HG02885 (cell line): ENCODE measurements around the gene ODAD3.
"Not testable (repeated sequence)": the region's sequence is repeated elsewhere in the genome, so short reads cannot be mapped to it uniquely, and the experiment has no call there.

Experiments
- ATAC-seq: cut with Tn5 transposase; IDR thresholded peaks from one replicate; pipeline ENCODE4 v1.9.1; 2021; ENCODE audit warnings: mild to moderate bottlenecking; ENCODE audit not compliant: unreplicated experiment, poor library complexity

ODAD3 gene

DNA sequence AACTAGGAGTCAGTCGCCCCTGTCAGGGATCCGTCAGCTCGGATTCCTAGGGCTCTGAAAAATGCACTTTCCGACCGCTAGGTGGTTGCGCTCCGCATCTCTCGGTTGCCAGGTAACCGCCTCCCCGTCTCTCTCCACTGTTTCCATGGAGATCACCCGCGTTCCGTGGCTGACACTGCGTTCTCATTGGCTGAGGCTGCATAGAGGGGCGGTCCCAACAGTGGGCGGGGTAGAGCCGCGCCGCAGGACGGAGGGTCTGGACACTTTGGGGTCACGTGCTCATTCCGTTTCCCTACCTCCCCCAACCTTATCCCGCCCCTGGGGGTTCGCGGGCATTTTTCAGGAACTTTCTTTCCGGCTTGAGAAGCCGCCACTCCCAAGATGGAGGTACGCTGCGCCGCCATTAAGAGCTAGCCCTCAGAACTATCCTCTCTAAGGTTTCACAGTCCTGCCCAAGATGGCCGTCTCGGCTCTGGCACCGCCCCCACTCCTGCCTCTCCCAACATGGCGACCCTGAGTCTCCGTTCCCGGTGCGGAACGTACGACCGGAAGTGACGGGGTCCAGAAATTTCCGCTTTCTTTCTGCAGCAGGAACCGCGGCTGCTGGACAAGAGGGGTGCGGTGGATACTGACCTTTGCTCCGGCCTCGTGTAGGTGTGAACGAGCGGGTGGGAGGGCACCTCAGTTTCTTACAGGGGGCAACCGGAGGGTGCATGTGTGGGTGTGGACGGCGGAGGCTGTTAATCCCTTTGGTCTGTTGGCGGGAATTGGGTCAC, at the start of gene ODAD3, which contains the start of gene PRKCSH:
Gene ODAD3 (minus strand): TSS at position 65 of the 776 bp plus-strand sequence. CDS start 105 bp downstream, outside the sequence.
Gene PRKCSH (plus strand): TSS at position 579 of the 776 bp plus-strand sequence. CDS start 483 bp downstream, outside the sequence.
- ATAC-seq: peak; percentile 90

DNA sequence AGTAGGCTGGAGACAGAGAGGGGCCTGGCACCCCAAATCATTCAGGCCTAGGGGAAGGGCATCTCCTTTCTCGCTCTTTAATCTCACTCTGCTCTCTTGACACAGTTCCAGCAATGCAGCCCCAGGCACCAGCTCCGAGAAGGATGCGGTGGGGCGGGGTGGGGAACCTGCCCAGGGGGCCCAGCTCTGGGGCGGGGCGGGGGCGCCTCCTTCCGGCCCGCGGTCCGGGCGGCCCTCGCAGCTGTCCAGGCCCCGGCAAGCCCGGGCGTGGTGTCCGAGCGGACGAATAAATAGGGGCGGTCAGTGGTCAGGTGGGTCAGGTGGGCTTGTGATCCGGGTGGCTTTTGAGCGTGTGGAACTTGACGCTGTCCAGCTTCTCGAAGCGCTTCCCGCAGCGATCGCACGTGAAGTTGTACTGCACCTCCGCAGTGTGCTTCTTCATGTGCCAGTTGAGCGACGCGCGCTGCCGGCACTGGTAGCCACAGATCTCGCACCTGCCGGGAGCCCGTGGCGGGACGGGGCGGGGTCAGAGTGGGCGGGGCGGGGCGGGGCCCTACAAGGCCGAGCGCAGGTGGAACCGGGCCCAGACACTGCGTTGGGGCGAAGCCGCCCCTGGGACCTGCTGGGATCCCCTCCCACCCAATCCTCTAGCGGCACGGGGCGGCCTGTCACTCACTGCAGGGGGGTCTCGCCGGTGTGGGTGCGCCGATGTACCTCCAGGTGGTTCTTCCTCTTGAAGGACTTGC, 48.6 kb upstream of the ODAD3 start:
- no peak for ATAC-seq

DNA sequence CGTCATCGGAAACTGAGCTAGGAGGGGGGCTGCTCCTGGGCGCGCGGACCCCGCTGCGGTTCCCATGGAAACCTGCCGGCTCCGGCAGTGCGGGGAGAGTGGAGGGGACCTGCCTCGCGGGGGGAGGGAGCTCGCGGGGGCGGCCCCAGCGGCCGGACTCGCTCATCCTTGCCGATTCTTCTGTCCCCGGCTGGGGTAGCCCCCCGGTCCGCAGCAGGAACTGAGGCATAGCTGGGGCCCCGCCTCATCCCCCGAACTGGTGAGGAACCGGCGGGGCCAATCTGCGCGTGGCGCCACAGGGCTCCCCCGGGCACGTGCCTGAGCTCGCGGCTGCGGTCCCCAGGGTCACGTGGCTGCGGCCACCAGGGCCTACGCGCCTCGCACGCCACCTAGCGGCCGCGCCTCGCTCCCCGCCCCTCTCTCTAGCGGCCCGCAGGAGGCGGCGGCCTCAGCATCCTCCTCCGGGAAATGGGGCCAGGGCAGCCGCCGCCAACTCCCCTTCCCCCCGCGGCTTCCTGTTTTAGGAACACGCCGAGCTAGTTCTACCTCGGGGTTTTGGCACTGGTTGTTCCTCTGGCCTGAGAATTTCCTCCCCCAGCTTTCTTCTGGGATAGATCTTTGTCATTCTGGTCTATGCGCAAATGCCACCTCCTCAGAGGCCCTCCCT, 47.6 kb upstream of the ODAD3 start:
- ATAC-seq: peak; percentile 67

DNA sequence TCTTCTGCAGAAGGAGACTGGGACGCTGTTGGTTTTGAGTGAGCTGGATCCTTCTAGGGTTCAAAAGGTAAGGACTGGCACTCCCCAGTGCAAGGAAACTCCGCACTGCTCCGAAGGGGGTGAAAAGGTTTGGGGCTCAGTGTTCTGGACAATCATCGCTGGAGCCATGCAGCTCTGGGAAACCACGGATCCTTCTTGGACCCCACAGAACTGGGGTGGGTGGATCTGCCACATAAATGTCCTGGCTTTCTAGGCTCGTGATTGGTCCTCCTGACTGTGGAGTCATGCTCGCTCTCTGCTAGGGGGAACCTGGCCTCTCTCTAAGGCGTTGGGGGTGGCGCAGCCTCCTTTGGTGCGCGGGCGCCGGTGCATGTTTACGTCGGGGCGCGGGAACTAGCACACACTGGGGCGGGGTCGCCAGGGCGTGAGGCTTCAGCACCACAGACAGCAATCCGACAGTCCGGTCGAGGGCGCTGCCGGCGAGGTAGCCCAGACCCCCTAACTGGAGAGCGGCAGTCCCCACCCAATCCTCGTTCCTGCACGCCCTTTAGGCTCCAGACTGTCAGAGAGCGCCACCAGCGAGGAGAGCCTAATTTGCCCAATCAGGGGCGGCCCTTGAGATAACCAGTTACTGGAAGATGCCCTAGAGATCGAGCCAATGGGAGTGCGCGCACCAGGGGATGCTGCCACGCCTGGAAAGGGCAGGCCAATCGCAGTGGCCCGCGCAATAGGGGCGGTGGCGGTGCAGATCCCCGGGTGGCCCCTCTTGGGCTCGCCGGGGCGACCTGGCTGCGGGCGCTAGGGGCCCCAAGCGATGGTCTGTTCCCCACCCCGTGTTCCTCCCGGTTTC, 46.8 kb upstream of the ODAD3 start:
- peak; percentile 63 for ATAC-seq

DNA sequence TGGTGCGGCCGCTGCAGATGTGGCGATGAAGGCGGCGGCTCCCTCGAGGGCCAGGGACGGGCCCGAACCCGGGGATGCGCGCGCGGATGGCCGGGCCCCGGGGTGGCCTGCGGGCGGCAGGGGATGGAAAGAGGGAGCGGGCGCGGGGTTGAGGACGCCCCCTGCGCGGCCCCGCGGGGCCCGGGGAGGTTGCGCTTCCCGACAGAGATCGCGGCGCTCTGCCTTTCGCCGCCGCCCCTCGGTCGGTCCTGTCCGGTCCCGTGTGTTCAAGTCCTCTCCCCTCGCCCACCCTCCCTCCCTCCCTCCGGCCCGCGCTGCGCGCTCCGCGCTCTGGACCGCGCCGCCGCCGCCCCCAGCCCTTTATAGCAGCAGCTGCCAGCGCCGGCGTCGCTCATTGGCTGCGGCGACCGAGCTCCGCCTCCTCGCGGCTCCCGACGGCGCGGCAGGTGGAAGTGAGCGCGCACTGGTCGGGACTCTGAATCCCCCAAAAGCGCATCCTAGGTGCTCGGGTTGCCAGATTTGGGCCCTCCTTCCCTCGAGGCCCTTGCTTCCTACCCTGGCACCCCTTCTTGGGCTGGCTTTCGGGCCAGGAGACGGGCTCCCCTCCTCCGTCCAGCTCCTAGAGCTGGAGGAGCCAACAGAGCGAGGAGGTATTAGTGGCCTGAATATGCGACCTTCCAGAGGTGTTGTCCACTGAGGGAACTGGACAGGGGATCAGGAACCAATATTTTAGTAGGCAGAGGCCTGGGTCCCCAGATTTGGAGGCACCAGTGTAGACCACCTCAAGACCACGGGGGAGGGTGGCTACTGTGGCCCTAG, 46.0 kb upstream of the ODAD3 start, which contains the start of gene ELAVL3:
Gene ELAVL3 (minus strand): TSS at position 332 of the 819 bp plus-strand sequence. CDS start 438 bp downstream, outside the sequence.
- no peak for ATAC-seq

DNA sequence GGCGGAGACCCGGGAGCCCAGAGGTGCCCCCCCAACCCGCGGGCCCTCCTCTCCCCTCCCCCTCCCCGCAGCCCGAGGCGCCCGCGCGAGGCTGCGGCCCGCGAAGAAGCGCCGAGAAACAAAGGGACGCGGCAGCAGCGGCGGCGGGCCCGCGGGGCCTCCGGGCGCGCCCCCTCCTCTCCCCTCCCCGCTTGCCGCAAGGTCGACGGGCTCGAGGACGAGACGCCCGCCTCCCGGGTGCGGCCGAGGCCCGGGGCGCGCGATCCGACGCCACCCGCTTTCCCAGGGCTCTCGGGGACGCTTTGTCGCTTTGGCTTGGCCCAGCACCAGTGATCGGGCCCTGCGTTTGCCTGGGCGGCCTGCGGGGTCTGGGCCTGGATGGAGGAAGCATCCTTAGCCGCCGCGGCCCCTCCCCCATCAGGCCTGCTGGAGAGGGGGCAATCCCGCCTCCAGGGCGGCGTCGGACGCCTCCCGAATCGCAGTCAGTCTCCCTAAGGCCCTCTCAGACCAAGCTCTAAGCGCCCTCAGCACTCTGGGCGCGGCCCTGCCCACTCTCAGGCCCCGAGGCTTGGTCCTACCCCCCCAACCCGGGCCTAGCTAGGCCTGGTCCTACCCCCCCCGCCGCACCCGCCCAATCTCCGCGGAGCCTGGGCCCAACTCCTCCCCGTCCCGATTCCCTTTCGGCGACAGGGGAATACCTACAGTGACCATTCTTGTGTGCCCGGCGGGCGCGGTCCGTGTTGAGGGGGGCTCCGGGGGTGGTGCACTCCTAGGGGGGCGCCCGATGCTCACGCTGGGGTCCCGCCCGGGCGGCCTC, 45.2 kb upstream of the ODAD3 start:
- ATAC-seq: no peak

DNA sequence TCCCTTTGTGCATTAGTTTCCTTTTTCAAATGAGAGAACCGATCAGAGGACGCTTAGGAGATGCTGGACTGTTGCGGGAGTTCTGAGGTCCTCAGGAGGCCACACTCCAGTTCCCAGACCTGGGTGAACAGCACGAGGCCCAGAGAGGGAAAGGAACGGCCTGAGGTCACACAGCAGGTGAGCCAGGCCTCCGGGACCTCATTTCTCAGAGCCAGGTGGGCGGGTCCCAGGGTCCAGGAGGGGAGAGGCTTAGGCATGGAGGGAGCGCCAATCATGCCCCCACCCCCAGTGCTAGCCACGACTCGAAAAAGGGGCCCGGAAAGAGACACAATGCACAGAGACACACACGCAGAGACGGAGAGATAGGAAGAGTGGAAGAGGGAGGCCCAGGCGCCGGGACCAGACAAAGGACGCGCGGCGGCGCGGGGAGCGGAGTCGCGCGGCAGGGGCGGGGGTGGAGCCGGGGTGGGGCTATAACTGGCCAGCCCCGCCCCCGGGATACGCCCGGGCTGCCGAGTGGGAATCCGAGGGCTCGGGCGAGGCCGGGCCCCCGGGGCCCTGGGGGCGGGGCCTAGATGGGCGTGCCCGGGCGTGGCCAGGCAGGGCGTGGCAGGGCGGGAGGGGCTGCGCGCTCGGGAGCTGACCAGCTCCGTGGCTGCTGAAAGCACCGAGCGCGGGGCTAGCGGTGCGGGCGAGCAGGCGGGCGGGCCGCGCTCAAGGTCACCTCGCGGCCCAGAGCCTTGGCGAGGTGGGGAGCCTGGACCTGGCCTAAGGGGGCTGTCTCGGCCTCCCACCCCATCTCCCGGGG, 44.4 kb upstream of the ODAD3 start:
- ATAC-seq: no peak

DNA sequence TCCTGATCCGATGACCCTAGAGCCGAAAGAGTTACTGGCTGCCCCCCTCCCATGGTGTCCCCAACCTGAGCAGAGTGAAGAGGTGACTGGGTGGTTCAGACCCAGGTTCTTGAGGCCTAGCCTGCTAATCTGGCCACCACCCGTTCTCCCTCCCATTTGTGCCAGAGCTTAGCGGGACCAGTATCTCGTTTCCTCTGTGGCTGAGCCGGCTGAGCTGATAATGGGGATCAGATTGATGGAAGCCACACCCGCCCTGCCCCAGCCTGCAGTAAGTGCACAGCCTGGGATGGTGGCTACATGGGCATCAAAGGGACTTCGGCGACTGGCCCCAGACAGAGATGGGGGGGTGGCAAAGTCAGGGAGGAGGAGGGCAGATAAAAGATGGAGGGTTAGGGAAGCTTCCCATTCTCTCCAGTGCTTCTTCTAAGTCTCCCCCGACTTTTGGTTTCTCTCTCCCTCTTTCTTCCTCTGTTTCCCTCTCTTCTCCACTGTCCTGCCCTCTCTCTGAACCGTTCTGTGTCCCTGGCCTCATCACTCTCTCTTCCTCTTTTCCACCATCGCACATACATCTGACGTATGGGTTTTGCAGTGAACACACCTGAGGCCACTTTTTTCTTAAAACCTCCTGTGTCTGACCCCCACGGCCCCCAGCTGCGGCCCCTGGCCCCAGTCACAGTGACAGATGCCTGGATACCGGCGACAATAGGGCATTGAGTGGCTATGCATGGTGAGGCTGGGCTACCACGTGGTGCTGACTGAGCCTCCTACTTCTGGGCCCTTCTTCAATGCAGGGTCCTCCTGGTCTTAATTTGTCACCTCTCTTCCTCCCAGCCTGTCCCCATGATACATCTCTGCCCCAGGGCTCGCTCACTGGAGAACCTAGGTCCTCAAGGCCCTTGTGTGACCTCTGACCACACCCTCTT, 43.5 kb upstream of the ODAD3 start:
- ATAC-seq: no peak

DNA sequence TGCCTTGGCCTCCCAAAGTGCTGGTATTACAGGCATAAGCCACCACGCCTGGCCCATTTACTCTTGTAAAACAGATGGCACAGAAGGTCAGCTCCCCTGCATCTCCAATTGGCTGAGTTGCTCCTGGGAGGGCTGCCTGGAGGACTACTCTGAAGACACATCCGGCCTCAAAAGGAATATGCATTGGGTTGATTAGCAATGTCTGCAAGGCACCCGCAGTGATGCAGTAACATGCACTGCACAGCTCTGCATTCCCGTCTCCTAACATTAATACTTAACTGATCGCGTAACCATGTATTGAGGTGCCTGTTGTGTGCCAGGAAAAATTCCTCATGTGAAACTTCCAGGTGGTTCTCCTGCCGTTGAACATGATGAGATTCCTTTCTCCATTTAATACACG, 40.9 kb upstream of the ODAD3 start:
- ATAC-seq: no peak

DNA sequence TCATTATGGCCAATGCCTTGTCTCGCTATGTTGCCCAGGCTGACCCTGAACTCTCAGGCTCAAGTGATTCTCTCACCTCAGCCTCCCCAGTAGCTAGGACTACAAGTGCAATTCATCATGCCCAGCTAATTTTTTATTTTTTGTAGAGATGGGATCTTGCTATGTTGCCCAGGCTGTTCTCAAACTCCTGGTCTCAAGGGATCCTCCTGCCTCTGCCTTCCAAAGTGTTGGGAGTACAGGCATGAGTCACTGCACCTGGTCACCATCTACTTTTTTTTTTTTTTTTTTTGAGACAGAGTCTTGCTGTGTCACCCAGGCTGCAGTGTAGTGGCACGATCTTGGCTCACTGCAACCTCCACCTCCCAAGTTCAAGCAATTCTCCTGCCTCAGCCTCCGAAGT, 40.4 kb upstream of the ODAD3 start:
- ATAC-seq: not testable (repeated sequence)

DNA sequence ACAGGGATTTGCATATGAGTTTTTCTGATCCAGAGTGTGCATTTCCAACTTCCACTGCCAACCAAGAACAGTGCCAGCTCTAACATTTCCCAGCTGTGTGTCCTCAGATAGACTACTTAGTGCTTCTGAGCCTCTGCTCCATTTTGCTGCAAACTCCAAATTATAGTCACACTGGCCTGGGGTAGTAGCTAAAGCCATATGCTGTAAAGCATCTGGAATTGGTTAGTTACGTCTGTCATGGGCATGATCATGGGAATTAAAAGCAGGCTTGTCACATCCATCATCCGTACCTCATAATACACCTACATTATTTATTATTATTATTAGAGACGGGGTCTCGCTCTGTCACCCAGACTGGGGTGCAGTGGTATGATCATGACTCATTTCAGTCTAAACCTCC, 38.8 kb upstream of the ODAD3 start:
- ATAC-seq: no peak

DNA sequence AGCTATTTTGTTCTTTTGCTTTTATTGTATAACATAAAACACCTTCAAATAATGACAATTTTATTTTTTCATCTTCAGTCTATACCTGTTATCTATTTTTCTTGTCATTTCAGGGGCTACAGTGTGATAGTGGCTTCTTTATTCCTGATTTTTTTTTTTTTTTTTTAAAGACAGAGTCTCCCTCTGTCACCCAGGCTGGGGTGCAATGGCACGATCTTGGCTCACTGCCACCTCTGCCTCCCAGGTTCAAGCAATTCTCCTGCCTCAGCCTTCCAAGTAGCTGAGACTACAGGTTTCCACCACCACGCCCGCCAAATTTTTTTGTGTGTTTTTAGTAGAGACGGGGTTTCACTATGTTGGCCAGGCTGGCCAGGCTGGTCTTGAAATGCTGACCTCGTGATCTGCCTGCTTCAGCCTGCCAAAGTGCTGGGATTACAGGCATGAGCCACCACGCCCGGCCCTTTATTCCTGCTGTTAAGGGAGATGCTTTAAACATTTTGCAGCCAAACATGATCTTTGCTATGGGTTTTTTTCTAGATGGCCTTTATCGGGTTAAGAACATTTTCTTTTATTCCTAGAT, 33.4 kb upstream of the ODAD3 start:
- not testable (repeated sequence) for ATAC-seq

DNA sequence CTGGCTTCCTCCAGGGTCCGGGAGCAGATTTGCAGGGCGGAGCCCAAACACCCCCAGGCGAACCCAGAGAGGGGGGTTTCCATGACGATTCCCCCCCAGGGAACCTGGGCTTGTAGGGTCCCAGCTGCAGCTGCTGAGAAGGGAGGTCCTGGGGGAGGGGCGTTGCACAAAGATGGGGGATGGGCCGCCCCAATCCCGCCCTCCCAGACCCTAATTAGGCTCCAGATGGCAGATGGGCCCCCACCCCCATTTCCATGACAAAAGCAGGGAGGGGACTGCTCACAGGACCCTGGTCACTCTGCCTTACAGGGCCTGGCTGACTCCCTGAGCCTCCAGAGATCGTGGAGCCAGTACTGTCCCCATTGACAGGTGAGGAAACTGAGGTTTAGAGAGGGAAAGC, 30.7 kb upstream of the ODAD3 start:
- ATAC-seq: no peak

DNA sequence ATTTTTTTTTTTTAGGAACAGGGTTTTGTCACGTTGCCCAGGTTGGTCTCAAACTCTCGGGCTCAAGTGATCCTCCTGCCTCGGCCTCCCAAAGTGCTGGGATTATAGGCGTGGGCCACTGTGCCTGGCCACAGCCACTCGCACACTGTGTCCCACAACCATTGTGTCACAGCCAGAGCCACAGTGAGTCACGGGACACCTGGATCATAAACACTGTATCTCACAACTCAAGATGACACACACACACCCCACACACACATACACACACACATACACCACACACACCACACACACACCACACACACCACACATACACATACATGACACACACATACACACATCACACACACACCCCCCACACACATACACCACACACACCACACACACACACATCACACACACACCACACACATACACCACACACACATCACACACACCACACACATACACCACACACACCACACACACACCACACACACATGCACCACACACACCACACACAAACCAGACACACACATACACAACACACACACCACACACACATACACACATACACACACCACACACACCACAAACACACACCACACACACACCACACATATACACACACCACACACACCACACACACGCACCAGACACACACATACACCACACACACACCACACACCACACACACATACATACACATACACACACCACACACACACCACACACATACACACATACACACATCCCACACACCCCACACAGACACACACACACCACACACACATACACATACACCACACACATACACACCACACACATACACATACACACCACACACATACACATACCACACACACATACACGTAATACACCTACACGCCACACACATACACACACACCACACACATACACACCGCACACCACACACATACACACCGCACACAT, 29.7 kb upstream of the ODAD3 start:
- ATAC-seq: no peak

DNA sequence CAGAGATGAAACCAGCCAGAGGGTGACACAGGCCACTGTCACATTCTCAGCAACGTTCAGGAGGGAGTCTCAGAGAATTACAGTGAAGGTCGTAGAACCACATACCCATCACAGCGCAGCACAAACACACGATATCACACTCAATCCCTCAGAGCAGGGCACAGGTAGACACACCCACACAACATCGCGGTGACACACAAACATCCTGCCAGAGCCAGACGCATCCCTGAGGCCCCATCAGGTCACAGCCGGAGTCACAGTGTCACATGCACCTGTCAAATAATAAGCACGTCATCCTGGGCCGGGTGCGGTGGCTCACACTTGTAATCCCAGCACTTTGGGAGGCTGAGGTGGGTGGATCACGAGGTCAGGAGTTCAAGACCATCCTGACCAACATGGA, 28.5 kb upstream of the ODAD3 start:
- no peak for ATAC-seq
